ENCODE measurements around the gene HSPA1B.
"Not testable (repeated sequence)": the region's sequence is repeated elsewhere in the genome, so short reads cannot be mapped to it uniquely, and the experiment has no call there.

The HSPA1B gene

DNA sequence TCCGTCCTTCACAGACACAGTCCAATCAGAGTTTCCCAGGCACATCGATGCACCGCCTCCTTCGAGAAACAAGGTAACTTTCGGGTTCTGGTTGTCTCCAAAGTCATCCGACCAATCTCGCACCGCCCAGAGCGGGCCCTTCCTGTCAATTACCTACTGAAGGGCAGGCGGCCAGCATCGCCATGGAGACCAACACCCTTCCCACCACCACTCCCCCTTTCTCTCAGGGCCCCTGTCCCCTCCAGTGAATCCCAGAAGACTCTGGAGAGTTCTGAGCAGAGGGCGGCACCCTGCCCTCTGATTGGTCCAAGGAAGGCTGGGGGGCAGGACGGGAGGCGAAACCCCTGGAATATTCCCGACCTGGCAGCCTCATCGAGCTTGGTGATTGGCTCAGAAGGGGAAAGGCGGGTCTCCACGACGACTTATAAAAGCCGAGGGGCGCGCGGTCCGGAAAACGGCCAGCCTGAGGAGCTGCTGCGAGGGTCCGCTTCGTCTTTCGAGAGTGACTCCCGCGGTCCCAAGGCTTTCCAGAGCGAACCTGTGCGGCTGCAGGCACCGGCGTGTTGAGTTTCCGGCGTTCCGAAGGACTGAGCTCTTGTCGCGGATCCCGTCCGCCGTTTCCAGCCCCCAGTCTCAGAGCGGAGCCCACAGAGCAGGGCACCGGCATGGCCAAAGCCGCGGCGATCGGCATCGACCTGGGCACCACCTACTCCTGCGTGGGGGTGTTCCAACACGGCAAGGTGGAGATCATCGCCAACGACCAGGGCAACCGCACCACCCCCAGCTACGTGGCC, at the start of gene HSPA1B:
HSPA1B (plus strand) TSS at position 453 of the 794 bp plus-strand sequence; CDS start at position 666, 213 bp downstream.
- DNase-seq (ENCODE audit: low spot score) = peak; percentile 96

DNA sequence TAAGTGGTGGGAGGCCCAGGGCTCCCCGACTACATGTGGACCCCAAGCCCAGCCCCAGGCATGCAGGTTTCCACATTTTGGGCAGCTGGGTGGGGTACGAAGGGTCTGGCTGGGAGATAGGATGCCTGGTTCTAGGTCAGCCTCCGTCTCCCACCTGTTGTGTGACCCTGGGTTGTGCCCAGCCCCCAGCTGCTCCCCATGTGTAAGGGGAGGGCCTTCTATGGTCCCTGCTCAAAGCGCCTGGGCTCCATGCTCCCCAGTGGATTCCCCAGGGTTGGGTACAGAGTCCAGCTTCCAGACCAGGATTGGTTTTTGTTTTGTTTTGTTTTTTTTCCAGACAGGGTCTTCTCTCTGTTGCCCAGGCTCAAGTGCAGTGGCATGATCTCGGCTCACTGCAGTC, 49.3 kb upstream of the HSPA1B start:
- DNase-seq (ENCODE audit: low spot score) = no peak

DNA sequence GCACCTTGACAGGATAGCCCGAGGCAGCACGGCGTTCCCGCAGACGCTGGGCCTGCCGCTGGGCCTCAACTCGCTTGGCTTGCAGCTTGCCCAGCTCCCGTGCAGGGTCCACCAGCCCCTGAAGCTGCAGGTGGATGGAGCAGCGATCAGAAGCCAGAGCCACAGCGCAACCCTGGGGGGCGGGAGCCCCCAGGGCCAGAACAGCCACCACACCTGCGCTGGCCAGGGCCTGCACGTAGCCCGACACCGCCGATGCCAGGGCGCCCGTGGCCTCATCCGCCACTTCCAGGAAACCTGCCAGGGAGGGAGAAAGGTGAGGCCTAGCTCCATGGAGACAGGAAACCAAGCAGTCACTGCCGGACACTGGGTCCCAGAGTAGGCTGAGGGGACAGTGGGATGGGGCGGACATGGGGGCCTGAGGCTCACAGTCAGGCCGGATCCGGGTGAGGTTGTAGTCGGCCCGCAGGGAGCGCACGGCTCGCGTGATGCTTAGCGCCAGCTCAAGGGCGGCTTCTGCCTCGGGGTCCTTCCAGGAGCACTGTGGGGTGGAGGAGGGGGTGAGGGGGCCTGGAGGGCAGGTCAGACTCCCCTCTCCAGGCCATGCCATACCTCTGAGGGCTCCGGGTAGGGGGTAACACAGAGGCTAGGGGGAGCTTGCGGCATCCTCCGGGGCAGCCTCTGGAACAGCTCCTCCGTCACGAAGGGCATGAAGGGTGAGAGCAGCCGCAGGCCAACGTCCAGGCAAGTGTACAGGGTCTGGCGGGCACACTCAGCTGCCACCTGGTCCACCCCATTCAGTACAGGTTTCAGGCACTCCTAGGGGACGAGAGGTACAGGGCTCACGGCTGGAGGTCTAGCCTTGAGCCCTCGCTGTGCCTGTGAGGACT, 48.3 kb upstream of the HSPA1B start:
- DNase-seq (ENCODE audit: low spot score) = no peak

DNA sequence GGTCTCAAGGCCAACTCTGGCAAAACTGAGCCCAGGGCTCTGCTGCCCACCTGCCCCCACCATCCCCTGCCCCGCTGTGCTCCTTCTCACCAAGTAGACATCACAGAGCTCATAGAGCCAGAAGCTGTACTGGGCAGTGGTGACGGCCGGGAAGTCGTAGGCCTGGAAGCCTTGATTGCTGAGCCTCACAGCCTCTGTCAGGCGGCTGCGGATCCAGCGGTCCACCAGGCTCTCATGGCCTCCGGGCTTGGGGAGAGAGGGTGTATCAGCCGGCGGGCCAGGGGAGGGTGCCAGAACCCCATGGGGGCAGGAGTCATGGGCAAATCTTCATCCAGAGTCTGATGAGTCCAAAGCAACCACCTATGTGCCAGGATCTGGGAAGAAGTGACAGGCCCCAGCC, 47.6 kb upstream of the HSPA1B start:
- no peak for DNase-seq (ENCODE audit: low spot score)

DNA sequence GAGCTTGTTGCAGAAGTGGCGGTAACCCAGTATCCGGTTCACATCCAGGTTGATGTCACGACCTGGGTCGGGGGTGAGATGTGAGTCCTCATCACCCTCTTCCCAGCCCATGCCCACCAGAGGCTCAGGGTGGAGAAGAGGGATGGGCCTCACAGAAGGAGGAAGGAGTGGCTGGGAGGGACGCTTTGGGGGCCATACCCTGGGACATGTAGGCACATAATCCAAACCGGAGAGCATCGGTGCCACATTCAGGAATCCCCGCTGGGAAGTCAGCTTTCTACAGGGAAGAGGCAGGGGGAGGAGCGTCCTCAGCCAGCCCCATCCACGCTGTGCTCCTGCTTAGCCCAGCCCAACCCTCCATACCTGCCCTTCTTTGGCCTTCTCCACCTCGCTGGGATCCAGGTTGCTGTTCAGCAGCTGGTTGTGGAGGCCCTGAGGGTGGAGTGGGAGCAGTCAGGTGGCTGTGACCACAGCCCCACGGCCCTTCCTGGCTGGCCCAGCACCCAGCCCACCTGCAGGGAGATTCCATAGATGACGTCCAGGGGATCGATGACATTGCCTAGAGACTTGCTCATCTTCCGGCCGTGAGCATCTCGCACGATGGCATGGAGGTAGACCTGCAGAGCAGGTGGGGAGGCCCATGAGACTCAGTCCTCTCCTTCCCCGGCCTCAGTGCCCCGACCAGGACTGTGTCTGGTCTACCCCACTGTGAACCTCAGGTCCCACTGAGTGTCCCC, 46.9 kb upstream of the HSPA1B start:
- no peak for DNase-seq (ENCODE audit: low spot score)

DNA sequence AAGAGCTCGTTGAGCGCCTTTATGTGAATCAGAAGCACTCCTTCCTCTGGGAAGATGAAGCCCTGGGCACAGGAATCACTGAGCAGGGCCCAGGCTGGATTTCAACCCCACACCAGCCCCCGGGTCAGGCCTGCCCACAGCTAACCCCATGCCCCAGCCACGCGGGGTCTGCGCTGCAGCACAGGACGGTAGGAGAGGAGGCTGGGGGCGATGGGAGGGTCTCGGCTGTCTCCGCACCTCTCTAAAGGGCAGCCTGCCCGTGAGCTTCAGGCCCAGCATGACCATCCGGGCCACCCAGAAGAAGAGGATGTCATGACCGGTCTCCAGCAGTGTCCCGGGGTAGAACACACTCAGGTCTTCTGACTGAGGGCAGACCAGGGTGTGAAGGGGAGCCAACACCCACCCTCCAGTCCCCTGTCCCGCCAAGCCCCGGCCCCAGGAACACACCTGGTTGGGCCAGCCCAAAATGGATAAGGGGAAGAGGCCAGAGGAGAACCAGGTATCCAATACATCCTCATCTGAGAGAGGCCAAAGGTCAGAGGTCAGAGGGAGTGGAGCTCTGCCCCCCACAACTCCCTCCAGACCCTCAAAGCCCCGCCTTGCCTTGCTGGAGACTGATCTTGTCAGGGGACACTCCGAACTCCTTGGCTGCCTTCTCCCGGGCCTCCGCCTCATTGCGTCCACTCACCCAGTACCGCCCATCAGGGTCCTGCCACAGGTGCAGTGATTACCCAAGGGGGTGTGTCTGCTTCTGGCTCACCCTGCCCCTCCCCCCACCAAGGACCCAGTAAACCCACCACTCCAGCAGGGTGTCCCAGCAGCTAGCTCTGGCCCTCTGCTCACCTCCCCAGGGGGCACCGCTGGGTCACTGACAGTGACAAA, 46.1 kb upstream of the HSPA1B start:
- no peak for DNase-seq (ENCODE audit: low spot score)

DNA sequence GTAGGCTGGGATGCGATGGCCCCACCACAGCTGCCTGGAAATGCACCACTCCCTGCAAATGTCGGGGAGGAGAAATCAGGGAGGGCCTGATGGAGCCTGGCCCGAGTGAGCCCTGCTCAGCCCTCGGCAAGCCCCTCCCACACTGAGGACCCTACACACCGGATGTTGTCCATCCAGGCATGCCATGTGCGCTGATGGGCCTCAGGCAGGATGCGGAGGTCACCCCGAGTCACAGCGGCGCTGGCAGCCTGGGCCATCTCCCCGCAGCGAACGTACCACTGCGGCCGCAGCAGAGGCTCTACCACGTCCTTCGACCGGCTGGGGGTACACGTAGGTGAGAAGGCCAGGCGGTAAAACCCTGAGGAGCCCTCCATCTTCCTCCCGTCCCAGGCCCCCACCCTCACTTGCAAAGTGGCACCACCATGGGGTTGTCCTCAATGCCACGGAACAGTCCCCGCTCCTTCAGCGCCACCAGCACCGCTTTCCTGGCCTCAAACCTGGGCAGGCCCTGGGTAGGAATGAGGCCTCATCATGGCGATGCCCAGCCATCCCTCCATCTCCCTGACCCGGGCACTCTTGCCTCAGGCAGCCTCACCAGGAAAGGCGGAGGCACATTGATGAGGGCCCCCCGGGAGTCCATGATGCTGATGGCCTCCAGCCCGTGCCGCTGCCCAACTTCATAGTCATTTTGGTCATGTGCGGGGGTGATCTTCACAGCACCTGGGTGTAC, 45.2 kb upstream of the HSPA1B start:
- DNase-seq (ENCODE audit: low spot score) = no peak

DNA sequence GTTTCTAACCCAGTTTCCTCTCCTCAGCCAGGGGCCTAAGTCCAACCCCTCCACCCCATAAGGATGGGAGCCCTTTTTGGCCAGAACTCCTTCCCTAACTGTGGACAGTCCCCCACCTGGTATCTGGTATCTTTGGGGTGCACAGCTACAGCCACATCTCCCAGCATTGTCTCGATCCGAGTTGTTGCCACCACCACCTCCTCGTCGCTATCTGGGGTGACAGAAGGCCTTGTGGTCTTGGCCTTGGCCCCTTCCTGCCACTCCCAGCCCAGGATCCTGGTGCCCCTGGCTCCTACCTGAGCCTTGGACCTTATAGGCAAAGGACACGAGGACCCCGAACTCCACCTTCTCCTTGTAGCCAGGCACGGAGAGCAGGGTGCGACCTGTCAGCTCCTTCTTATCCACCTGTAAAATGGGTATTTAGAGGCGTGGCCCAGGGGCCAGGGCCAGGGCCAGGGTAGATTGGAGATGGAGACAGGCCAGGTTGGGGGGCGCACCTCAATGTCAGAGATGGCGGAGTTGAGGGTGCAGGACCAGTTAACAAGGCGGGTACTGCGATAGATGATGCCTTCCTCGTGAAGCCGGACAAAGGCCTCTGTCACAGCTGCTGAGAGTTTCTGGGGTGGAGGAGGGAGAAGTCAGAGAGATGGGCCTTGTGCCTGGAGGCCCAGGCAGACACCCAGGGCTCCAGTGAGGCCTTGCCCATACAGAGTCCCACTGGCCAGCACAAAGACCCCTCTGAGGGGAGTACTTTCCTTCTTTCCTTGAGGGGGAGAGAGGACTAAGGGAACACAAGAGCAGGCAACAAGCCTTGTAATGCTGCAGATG, 43.2 kb upstream of the HSPA1B start:
- DNase-seq (ENCODE audit: low spot score) = peak; percentile 2

DNA sequence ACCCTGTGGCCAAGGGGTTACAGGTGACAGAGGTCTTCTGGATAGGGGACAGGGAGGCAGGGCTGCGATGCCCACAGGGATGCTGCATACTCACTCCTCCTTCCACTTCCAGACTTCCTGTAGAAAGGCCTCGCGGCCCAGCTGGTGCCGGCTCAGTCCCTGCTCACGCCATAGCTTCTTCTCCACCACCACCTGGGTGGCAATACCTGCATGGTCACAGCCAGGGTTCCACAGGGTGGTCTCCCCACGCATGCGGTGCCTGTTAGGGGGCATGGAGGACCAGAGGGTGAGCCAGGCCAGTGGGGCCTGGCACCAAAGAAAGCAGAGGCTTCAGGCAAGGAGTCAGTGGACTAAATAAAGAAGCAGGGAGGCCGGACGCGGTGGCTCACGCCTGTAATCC, 42.1 kb upstream of the HSPA1B start:
- peak; percentile 2 for DNase-seq (ENCODE audit: low spot score)

DNA sequence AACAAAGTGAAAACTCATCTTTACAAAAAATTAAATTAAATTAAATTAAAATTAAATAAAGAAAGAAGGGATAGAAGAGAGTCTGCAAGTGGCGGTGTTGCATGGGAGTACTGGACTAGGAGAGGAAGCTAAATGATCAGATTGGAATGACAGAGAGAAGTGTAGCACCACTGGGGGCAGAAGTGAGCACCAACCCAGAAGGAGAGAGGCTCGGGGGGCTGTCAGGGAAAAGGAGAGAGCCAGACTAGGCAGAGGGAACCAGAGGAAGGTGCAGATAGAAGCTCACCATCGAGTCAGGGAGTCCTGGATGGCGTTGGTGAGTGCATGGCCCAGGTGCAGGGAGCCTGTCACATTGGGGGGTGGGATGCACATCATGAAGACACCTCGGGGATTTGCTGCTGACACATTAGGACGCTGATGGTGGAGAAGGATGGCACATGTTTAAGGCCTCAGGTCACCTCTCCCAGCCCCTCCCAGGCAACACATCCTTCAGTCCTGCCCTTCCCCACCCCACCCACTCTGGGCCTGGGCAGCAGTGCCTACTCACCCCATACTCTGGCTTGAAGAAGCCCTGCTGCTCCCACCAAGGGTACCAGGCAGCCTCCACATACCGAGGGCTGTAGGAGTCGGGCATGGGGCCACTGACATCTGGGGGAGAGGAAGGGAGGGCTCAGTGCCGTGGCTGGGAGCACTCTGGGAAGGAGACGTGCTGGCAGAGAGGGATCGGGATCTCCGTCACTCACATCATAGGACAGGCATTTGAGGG, 36.0 kb upstream of the HSPA1B start:
- DNase-seq (ENCODE audit: low spot score) = peak; percentile 87

DNA sequence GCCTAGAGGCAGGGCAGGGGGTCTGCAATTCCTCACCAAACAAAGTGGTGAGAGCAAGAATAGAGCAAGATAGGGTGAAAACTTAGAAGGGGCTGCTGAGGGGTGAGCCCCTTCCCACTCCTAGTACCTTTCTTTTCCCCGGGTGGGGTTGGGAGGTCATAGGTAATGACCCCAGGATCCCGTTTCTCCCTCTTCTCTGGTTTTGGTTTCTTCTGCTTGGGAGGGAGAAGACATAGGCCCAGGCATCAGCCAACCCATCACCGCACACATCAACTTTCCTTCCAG, 35.5 kb upstream of the HSPA1B start:
- no peak for DNase-seq (ENCODE audit: low spot score)

DNA sequence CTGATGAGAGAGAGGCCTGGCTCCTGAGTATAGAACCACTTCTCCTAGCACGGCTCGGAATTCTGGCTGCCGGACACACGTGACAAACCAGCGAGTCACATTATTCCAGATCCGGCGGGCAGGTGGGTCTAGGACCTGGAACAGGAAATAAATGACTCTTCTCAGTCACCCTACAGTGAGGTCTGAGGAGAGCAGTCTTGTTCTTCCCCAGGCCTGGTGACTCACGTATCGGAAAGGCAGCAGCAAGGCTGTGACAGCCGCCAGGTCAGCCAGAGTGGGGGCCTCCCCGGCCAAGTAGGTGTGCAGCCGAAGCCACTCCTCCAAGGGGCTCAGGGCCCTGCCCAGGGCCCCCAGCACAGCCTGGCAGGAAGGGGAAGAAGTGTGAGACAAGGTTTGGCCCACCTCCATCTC, 34.8 kb upstream of the HSPA1B start:
- DNase-seq (ENCODE audit: low spot score) = peak; percentile 5

DNA sequence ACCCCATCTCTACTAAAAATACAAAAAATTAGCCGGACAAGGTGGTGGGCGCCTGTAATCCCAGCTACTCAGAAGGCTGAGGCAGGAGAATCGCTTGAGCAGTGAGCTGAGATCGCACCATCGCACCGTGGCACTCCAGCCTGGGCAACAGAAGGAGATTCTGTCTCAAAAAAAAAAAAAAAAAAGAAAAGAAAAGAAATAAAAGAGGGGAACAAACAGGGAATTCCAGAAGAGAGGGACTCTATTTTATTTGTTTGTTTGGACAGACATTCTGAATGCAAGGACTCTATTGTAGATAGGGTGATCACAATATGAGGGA, 33.7 kb upstream of the HSPA1B start:
- DNase-seq (ENCODE audit: low spot score) = not testable (repeated sequence)

DNA sequence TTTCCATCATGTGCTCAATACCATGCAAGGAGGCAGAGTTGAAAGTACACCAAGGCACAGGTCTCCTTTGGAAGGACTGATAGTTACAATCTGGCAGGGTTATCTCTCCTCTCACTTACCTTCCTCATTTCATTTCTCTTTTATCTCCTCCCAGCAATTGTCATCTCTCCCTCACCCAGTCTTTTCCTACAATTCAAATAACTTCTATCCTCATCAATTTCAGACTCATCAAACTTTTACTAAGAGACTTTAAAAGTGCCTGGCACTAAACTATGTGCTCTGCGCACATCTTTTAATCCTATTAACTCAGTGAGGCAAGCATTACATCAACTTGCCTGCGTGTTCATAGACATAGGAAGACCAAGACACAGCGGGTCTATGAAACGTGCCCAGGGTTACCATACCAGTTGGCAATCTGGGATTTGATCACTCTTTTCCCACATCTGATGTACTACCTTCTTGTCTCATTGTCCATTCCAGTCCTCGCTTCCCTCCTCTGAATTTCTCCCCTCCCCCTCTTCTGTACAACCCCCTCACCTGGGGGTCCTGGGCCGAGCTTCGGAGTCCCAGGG, 33.2 kb upstream of the HSPA1B start:
- peak; percentile 33 for DNase-seq (ENCODE audit: low spot score)

DNA sequence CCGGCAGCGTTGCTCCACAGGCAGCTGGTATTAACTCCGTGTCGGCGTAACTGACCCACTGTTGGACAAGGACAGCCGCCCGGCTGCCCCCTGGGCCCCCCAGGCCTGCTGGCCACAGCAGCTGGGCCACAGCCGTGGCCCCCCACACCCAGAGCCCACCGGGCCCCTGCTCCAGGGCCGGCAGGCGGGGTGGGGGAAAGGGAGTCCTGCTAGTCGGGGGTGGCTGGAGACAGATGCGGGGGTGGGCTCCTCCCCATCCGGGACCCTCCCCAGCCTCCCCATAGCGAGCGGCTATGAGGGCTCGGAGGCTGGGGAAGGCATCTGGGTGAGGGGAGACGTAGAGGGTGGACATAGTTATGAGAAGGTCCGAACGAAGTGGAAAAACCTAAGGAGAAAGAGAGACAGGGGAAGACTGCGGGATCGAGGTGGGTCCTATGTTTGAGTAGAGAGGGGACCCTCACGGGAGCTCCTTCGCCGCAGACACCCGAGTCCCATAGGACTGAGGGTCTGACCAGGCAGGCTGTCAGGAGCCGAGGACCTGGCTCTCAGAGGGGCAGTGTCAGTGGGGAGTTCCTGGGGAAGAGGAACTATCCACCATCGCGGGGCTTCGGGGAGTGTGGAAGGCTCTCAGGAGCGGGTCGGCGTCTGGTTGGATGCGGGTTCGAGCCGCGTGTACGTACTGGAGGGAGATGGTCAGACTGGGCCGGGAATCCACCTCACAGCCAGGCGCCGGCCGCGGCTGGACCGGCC, 32.5 kb upstream of the HSPA1B start:
- DNase-seq (ENCODE audit: low spot score) = peak; percentile 49

DNA sequence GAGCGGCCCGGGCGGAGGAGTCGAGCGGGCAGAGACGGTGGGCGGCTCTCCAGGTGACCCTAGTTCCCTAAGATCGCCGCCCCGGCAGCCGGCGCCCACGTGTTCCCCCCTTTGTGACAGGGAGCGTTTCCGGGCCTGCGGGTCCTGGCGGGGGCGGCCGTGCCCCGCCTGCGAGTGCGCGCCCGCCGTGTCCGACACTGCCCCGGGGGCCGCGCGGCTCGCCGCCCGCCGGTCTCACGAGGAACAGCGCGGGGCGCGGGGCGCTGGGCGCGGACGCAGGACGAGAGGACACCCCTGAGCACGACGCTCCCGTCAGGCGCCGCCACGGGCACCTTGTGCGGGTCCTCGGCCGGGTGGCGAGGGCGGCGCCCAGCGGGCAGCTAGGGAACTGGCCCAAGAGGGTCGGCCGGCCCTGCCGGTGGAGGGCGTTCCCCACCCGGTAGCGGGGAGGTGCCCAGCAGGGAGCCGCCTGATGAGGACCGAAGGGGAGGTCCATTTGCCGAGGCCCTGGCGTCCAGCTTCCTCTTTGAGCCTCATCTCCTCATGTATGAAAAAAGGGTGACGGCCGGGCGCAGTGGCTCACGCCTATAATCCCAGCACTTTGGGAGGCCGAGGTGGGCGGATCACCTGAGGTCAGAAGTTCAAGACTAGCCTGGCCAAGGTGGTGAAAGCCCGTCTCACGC, 31.8 kb upstream of the HSPA1B start, which contains the start of gene VARS1:
VARS1 (minus strand) TSS at position 137 of the 683 bp plus-strand sequence. CDS start 535 bp downstream, outside the sequence.
- peak; percentile 99 for DNase-seq (ENCODE audit: low spot score)

DNA sequence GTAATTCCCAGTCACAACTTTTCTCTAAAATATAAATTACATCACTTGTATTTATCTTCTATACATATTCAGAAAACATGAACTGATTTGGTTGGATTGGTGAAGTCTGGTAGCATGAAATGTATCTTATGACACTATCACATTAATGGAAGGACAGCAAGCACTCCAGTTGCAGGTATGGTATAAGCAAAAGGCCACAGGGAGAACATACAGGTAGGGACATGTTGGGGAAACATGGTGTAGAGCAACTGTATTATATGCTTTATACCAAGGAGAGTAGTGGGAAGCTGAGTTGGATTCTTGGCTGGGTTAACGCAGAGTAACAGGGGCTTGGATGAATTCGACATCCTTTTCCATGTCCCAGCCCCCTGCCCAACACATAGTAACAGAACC, 30.5 kb upstream of the HSPA1B start:
- DNase-seq (ENCODE audit: low spot score) = no peak

DNA sequence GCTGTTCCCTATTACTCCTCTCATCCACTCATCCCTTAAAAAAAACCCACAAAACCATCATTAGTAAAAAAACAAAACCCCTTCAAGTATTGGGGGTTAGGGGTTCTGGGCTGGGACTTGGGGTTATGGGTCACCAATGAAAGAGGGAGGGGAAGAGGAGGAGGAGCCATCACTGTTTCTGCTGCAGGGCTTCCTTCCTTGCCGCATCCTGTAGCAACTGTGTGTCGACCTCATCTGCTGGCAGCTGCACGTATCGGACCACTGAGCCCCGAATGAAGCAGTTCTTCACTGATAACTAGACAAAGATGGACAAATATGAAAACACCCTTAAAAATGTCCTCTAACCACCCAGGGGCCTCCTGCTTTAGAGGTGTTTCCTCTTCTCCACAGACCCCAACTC, 29.9 kb upstream of the HSPA1B start:
- DNase-seq (ENCODE audit: low spot score) = no peak
